ENCODE data around the gene GTPBP1. TPM values are rescaled to one million over a fixed set of nuclear protein-coding genes. Genes with fewer than 3 reads are reported as not detected.

GTPBP1 gene
- polyA plus RNA-seq, 1 experiment = 31.1 TPM

DNA sequence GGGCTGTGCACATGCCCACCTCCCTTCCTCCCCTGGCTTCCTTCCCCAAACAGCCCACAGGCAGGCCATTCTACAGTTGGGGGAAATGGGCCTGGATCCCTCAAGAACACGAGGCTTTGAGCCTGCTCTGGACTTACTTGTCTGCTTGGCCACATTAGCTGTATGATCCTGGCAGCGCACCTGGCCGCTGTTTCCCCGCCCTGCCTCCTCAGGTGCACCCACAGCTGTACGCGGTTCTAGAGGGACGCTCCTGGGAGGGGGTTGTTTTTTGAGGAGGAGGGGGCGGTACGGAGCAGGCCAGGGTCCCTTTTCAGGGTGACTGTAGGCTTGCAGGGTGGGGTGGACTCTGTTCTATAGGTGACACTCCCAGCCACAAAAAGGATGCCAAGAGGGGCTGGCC, 61.6 kb downstream of the GTPBP1 start:
- H3K27me3 ChIP-seq (ENCODE audit: control insufficient read depth, insufficient read depth, low read length) = 0 out of 2 replicates have a peak, but pooled peaks cover 1% of the 10 kb centered on the region
- H3K4me3 ChIP-seq (ENCODE audit: low read depth, low read length) = no peak overlapping the region
- TF ChIP-seq CTCF (IDR thresholded peaks at IDR 0.05; ENCODE audit: insufficient read depth, low read depth, low read length) = no peak
- ChIA-PET POLR2A (interaction anchor here (0.5 to 0.7 kb wide), 2 partner anchors 27 to 42 kb away, joined by 3 to 8 read pairs; no protein-coding TSS in a partner anchor), CTCF (interaction anchor here (0.5 to 6.5 kb wide), 14 partner anchors 8 to 414 kb away, joined by 3 to 113 read pairs (median 22); partner anchors contain the start of genes CBX6, NPTXR and SUN2)
- H3K36me3 ChIP-seq (ENCODE audit: control insufficient read depth, insufficient read depth, low read length) = no peaks in the 10 kb centered on the region
- DNase-seq (ENCODE audit: low read depth) = no peak

DNA sequence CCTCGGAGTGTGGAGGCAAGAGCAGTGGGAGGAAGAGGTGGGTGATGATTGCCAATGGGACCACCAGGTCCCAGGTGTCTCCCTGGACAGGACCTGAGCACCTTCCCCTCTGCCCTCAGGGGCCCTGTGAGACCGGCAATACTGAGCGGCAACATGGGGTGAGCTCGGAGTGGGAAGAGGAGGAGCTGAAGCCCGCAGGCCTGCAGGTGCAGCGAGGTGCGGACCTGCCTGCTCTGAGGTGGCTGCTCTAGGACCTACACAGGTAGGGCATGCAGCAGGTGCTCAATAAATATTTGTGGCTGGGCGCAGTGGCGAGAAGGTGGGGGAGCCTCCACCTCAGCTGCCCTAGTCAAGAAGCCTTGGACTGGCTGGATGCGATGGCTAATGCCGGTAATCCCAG, 62.3 kb downstream of the GTPBP1 start:
- H3K27me3 ChIP-seq (ENCODE audit: control insufficient read depth, insufficient read depth, low read length) = 0 out of 2 replicates have a peak, but pooled peaks cover 1% of the 10 kb centered on the region
- ChIA-PET CTCF (interaction anchor here (1.0 to 6.5 kb wide), 22 partner anchors 9 to 715 kb away, joined by 3 to 113 read pairs (median 8); partner anchors contain the start of genes APOBEC3C, CBX6 and NPTXR), POLR2A (no interaction called here)
- no peak for DNase-seq (ENCODE audit: low read depth)
- H3K4me3 ChIP-seq (ENCODE audit: low read depth, low read length) = no peak overlapping the region
- TF ChIP-seq CTCF (IDR thresholded peaks at IDR 0.05; ENCODE audit: insufficient read depth, low read depth, low read length) = no peak
- H3K36me3 ChIP-seq (ENCODE audit: control insufficient read depth, insufficient read depth, low read length) = no peaks in the 10 kb centered on the region

GRCh38 chr22:38770257-38770949, 64.7 kb downstream of the GTPBP1 start:
- DNase-seq (ENCODE audit: low read depth) = no peak
- Histone ChIP-seq H3K4me3 (ENCODE audit: low read depth, low read length) (no peak overlapping the region), H3K36me3 (ENCODE audit: control insufficient read depth, insufficient read depth, low read length) (no peaks in the 10 kb centered on the region), H3K27me3 (ENCODE audit: control insufficient read depth, insufficient read depth, low read length) (0 out of 2 replicates have a peak, but pooled peaks cover 1% of the 10 kb centered on the region)
- CTCF ChIA-PET = interaction anchor here (1.9 to 6.5 kb wide), 9 partner anchors 14 to 352 kb away, joined by 4 to 113 read pairs (median 44); partner anchors contain the start of genes CBX6 and NPTXR
- no peak for TF ChIP-seq CTCF (IDR thresholded peaks at IDR 0.05; ENCODE audit: insufficient read depth, low read depth, low read length)
- POLR2A ChIA-PET = no interaction called here

GRCh38 chr22:38772623-38772873, 66.8 kb downstream of the GTPBP1 start:
- ChIA-PET CTCF (no interaction called here), POLR2A (no interaction called here)
- DNase-seq (ENCODE audit: low read depth) = no peak
- Histone ChIP-seq H3K36me3 (ENCODE audit: control insufficient read depth, insufficient read depth, low read length) (no peaks in the 10 kb centered on the region), H3K27me3 (ENCODE audit: control insufficient read depth, insufficient read depth, low read length) (no peaks in the 10 kb centered on the region), H3K4me3 (ENCODE audit: low read depth, low read length) (no peak overlapping the region)
- no peak for TF ChIP-seq CTCF (IDR thresholded peaks at IDR 0.05; ENCODE audit: insufficient read depth, low read depth, low read length)

DNA sequence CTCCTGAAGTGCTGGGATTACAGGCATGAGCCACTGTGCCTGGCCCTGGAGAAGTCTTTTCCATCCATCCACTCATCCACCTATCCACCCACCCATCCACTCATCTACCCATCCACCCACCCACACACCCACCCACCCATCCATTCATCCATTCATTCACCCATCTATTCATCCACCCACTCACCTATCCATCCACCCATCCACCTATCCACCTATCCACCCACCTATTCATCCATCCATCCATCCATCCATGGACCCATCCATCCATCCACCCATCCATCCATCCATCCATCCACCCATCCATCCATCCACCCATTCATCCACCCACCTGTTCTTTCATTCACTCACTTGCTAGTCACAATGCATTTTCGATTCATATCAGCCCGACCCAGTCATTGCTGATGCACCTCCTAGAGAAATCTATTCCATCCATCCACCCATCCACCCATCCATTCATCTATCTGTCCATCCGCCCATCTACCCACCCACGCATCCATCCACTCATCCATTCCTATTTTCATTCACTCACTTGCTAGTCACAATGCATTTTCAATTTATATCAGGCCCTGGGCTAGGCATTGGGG, 67.7 kb downstream of the GTPBP1 start:
- TF ChIP-seq CTCF (IDR thresholded peaks at IDR 0.05; ENCODE audit: insufficient read depth, low read depth, low read length) = no peak
- Histone ChIP-seq H3K36me3 (ENCODE audit: control insufficient read depth, insufficient read depth, low read length) (no peaks in the 10 kb centered on the region), H3K27me3 (ENCODE audit: control insufficient read depth, insufficient read depth, low read length) (no peaks in the 10 kb centered on the region), H3K4me3 (ENCODE audit: low read depth, low read length) (no peak overlapping the region)
- CTCF ChIA-PET = no interaction called here
- POLR2A ChIA-PET = no interaction called here
- no peak for DNase-seq (ENCODE audit: low read depth)
